Neuronal stem cell (in vitro differentiated cells): Measurements from ENCODE around the gene RECK.

Experiments
- DNase-seq: peaks from one replicate; pipeline ENCODE4 v3.0.0-alpha.2; 2013; ENCODE audit warnings: low spot score
- H2AFZ ChIP-seq: one replicate; pipeline ENCODE4 v1.6.1; 2013; ENCODE audit warnings: mild to moderate bottlenecking, low read length, inconsistent platforms
- H2AK5ac ChIP-seq: 2 replicates; pipeline ENCODE4 v1.6.1; 2013; ENCODE audit warnings: low read depth, mild to moderate bottlenecking, inconsistent platforms, low read length, moderate library complexity, mixed read lengths
- H2BK120ac ChIP-seq: 2 replicates; pipeline ENCODE4 v1.6.1; 2013; ENCODE audit warnings: low read depth, mild to moderate bottlenecking, inconsistent platforms, low read length, moderate library complexity, mixed read lengths
- H2BK12ac ChIP-seq: one replicate; pipeline ENCODE4 v1.6.1; 2013; ENCODE audit warnings: low read length, inconsistent platforms
- H2BK15ac ChIP-seq: 2 replicates; pipeline ENCODE4 v1.6.1; 2013; ENCODE audit warnings: mild to moderate bottlenecking, low read length, inconsistent platforms, mixed read lengths
- H2BK5ac ChIP-seq: one replicate; pipeline ENCODE4 v1.6.1; 2013; ENCODE audit warnings: inconsistent platforms, mild to moderate bottlenecking, low read length, moderate library complexity
- H3K14ac ChIP-seq: one replicate; pipeline ENCODE4 v1.6.1; 2013; ENCODE audit warnings: low read length, inconsistent platforms
- H3K18ac ChIP-seq: 2 replicates; pipeline ENCODE4 v1.6.1; 2013; ENCODE audit warnings: low read length, inconsistent platforms
- H3K23ac ChIP-seq: 2 replicates; pipeline ENCODE4 v1.6.1; 2013; ENCODE audit warnings: low read depth, mild to moderate bottlenecking, mixed read lengths, low read length, inconsistent platforms; ENCODE audit not compliant: poor library complexity
- H3K27ac ChIP-seq: replicated peaks from 3 replicates; pipeline ENCODE4 v1.5.1; 2013; ENCODE audit warnings: low read length, inconsistent platforms
- H3K27me3 ChIP-seq, 3 experiments: 2 replicates each; pipeline ENCODE4 v1.6.1; 2013; ENCODE audit warnings: low read length in 3 of 3, mild to moderate bottlenecking in 2 of 3, inconsistent platforms in 1 of 3, low read depth in 1 of 3, mixed read lengths in 1 of 3, moderate library complexity in 1 of 3; ENCODE audit not compliant: control insufficient read depth in 3 of 3, insufficient read depth in 3 of 3
- H3K36me3 ChIP-seq, 2 donors: replicated peaks in 1 of 2; 2 replicates each; pipeline ENCODE4 v1.6.1; 2013; ENCODE audit warnings: low read length in 2 of 2; ENCODE audit not compliant: control insufficient read depth in 2 of 2, insufficient read depth in 2 of 2
- H3K4ac ChIP-seq: 2 replicates; pipeline ENCODE4 v1.6.1; 2013; ENCODE audit warnings: inconsistent platforms, mild to moderate bottlenecking, low read length, moderate library complexity
- H3K4me1 ChIP-seq, 2 donors: 1 replicate in 1 of 2; 2 replicates in 1 of 2; pipeline ENCODE4 v1.6.1; 2013; ENCODE audit warnings: low read length in 2 of 2, low read depth in 1 of 2; ENCODE audit not compliant: control insufficient read depth in 2 of 2, insufficient read depth in 1 of 2
- H3K4me2 ChIP-seq: one replicate; pipeline ENCODE4 v1.6.1; 2013; ENCODE audit warnings: mild to moderate bottlenecking, low read length, inconsistent platforms; ENCODE audit not compliant: insufficient read depth, poor library complexity, severe bottlenecking
- H3K4me3 ChIP-seq, 2 donors: 2 replicates each; pipeline ENCODE4 v1.5.1; 2013; ENCODE audit warnings: low read length in 2 of 2, mild to moderate bottlenecking in 2 of 2, inconsistent platforms in 1 of 2, moderate library complexity in 1 of 2
- H3K79me1 ChIP-seq: one replicate; pipeline ENCODE4 v1.6.1; 2013; ENCODE audit warnings: low read depth, mild to moderate bottlenecking, inconsistent platforms, low read length, moderate library complexity
- H3K9ac ChIP-seq: one replicate; pipeline ENCODE4 v1.6.1; 2013; ENCODE audit warnings: mild to moderate bottlenecking, low read depth, low read length, inconsistent platforms; ENCODE audit not compliant: poor library complexity
- H3K9me3 ChIP-seq, 2 donors: replicated peaks in 1 of 2; 2 replicates each; pipeline versions ENCODE3 to v1.6.1; 2013; ENCODE audit warnings: low read length in 2 of 2, mild to moderate bottlenecking in 2 of 2, inconsistent platforms in 1 of 2, low read depth in 1 of 2, mixed read lengths in 1 of 2, moderate library complexity in 1 of 2; ENCODE audit not compliant: control insufficient read depth in 2 of 2, insufficient read depth in 1 of 2
- H4K8ac ChIP-seq: one replicate; pipeline ENCODE4 v1.6.1; 2013; ENCODE audit warnings: low read depth, mild to moderate bottlenecking, inconsistent platforms, low read length, moderate library complexity
- H4K91ac ChIP-seq: one replicate; pipeline ENCODE4 v1.6.1; 2013; ENCODE audit warnings: low read length, low read depth, mild to moderate bottlenecking, inconsistent platforms; ENCODE audit not compliant: poor library complexity
- WGBS, 2 donors: extraction: QIAGEN DNeasy Blood & Tissue Kit; methylation state at CpG; one replicate each; pipeline ENCODE4 v1.1.7; 2013; ENCODE audit warnings: missing lambda C conversion rate in 2 of 2, mixed read lengths in 1 of 2; ENCODE audit not compliant: insufficient read length in 2 of 2, insufficient replicate concordance in 1 of 2; ENCODE audit errors: extremely low coverage in 2 of 2; 5-methylcytosine and 5-hydroxymethylcytosine counted together

Gene RECK

GRCh38 chr9:36140086-36141084 is 103.7 kb downstream of the RECK start:
- H3K36me3 ChIP-seq = peaks cover 8 to 9% of the 10 kb centered on the region in 2 donors
- H2BK120ac ChIP-seq = no peak overlapping the region
- no peak overlapping the region for H2BK5ac ChIP-seq
- no peak overlapping the region for H3K4me2 ChIP-seq
- WGBS, 2 donors = no CpG with 5 or more reads among the region's 11 CpGs
- peaks cover 11 to 12% of the 10 kb centered on the region in 2 donors for H3K4me1 ChIP-seq
- no peak overlapping the region for H3K27ac ChIP-seq
- H3K9ac ChIP-seq = no peak overlapping the region
- peaks cover 0 to 18% (median 16%) of the 10 kb centered on the region in 3 experiments for H3K27me3 ChIP-seq
- peak overlapping the region; percentile 35 for H2AFZ ChIP-seq
- H2AK5ac ChIP-seq = no peak overlapping the region
- H4K8ac ChIP-seq = no peak overlapping the region
- no peak overlapping the region for H2BK12ac ChIP-seq
- H3K9me3 ChIP-seq = peaks cover 3% of the 10 kb centered on the region in 2 donors
- H3K14ac ChIP-seq = no peak overlapping the region
- no peak overlapping the region for H4K91ac ChIP-seq
- no peak overlapping the region for H3K4me3 ChIP-seq
- DNase-seq = no peak
- H3K23ac ChIP-seq = no peak overlapping the region
- H3K18ac ChIP-seq = no peak overlapping the region
- H3K79me1 ChIP-seq = no peaks in the 10 kb centered on the region
- no peak overlapping the region for H3K4ac ChIP-seq
- H2BK15ac ChIP-seq = no peak overlapping the region

GRCh38 chr9:36141288-36141687 is 104.6 kb downstream of the RECK start:
- Histone ChIP-seq H3K79me1 (no peaks in the 10 kb centered on the region), H4K91ac (no peak overlapping the region), H2AFZ (no peak overlapping the region), H3K27me3 (peaks cover 0 to 10% (median 8%) of the 10 kb centered on the region in 3 experiments), H3K4me1 (peaks cover 6 to 8% of the 10 kb centered on the region in 2 donors), H2BK120ac (no peak overlapping the region), H3K4ac (no peak overlapping the region), H3K9ac (no peak overlapping the region), H3K9me3 (peaks cover 5 to 8% of the 10 kb centered on the region in 2 donors), H3K14ac (no peak overlapping the region), H3K27ac (no peak overlapping the region), H2BK5ac (no peak overlapping the region), H3K23ac (no peak overlapping the region), H3K4me2 (no peak overlapping the region), H2AK5ac (no peak overlapping the region), H3K18ac (no peak overlapping the region), H3K4me3 (no peak overlapping the region), H4K8ac (no peak overlapping the region), H2BK15ac (no peak overlapping the region), H2BK12ac (no peak overlapping the region), H3K36me3 (peaks cover 8 to 9% of the 10 kb centered on the region in 2 donors)
- no peak for DNase-seq
- no CpG with 5 or more reads among the region's 4 CpGs for WGBS, 2 donors

- DNase-seq = no peak
- Histone ChIP-seq H3K9ac (no peak overlapping the region), H2BK120ac (no peak overlapping the region), H3K36me3 (peaks cover 8 to 9% of the 10 kb centered on the region in 2 donors), H2AK5ac (no peak overlapping the region), H3K27ac (no peak overlapping the region), H2AFZ (no peak overlapping the region), H3K79me1 (no peaks in the 10 kb centered on the region), H4K91ac (no peak overlapping the region), H2BK5ac (no peak overlapping the region), H3K4me1 (peaks cover 8% of the 10 kb centered on the region in 2 donors), H2BK12ac (no peak overlapping the region), H3K4me3 (no peak overlapping the region), H4K8ac (no peak overlapping the region), H3K9me3 (peaks cover 6 to 8% of the 10 kb centered on the region in 2 donors), H2BK15ac (no peak overlapping the region), H3K14ac (no peak overlapping the region), H3K4me2 (no peak overlapping the region), H3K4ac (no peak overlapping the region), H3K18ac (no peak overlapping the region), H3K27me3 (peaks cover 0 to 10% (median 8%) of the 10 kb centered on the region in 3 experiments), H3K23ac (peak overlapping the region; percentile 20)
- no CpG with 5 or more reads among the region's 7 CpGs for WGBS, 2 donors
These were observed 105.0 kb downstream of the RECK start for GRCh38 chr9:36141761-36142160.

- H3K4ac ChIP-seq = no peak overlapping the region
- H2AK5ac ChIP-seq = no peak overlapping the region
- H2BK5ac ChIP-seq = no peak overlapping the region
- no peak overlapping the region for H3K9ac ChIP-seq
- no peak overlapping the region for H2BK120ac ChIP-seq
- H3K27me3 ChIP-seq = peaks cover 0 to 2% (median 0%) of the 10 kb centered on the region in 3 experiments
- H3K9me3 ChIP-seq = peaks cover 6 to 8% of the 10 kb centered on the region in 2 donors
- no peak overlapping the region for H3K14ac ChIP-seq
- H3K23ac ChIP-seq = no peak overlapping the region
- H2BK12ac ChIP-seq = no peak overlapping the region
- peaks cover 2 to 3% of the 10 kb centered on the region in 2 donors for H3K4me1 ChIP-seq
- no peak overlapping the region for H4K91ac ChIP-seq
- WGBS, 2 donors = no CpG with 5 or more reads among the region's 12 CpGs
- no peak for DNase-seq
- H3K79me1 ChIP-seq = no peaks in the 10 kb centered on the region
- H4K8ac ChIP-seq = no peak overlapping the region
- no peak overlapping the region for H2AFZ ChIP-seq
- no peak overlapping the region for H3K27ac ChIP-seq
- H3K4me3 ChIP-seq = no peak overlapping the region
- H3K18ac ChIP-seq = no peak overlapping the region
- no peak overlapping the region for H2BK15ac ChIP-seq
- peaks cover 9 to 10% of the 10 kb centered on the region in 2 donors for H3K36me3 ChIP-seq
- no peak overlapping the region for H3K4me2 ChIP-seq
These were observed 106.0 kb downstream of the RECK start for GRCh38 chr9:36142510-36143244.
